KG1 (cell line): ENCODE results near the gene CARM1.
"Not testable (repeated sequence)": the region's sequence is repeated elsewhere in the genome, so short reads cannot be mapped to it uniquely, and the experiment has no call there.

ENCODE experiments used
- DNase-seq: peaks from one replicate; lab custom pipeline; 2025; lab: John Stamatoyannopoulos, UW

CARM1 gene

GRCh38 chr19:10874024-10874423, 2.7 kb downstream of the CARM1 start:
- DNase-seq = no peak

- no peak for DNase-seq
Measured at GRCh38 chr19:10876459-10877240, 5.3 kb downstream of the CARM1 start.

- DNase-seq = not testable (repeated sequence)
Measured at GRCh38 chr19:10877608-10878007, 6.3 kb downstream of the CARM1 start.

GRCh38 chr19:10878253-10878652, 6.9 kb downstream of the CARM1 start:
- no peak for DNase-seq

- no peak for DNase-seq
Measured at GRCh38 chr19:10881403-10882107, 10.2 kb downstream of the CARM1 start.

GRCh38 chr19:10882108-10882457, 10.7 kb downstream of the CARM1 start:
- DNase-seq = no peak

- no peak for DNase-seq
Measured at GRCh38 chr19:10884274-10884673, 12.9 kb downstream of the CARM1 start.

GRCh38 chr19:10885201-10886169, 14.1 kb downstream of the CARM1 start:
- DNase-seq = no peak

GRCh38 chr19:10887616-10888367, 16.4 kb downstream of the CARM1 start:
- DNase-seq = no peak

- DNase-seq = no peak
Measured at GRCh38 chr19:10888421-10888866, 17.1 kb downstream of the CARM1 start.

GRCh38 chr19:10889880-10890279, 18.5 kb downstream of the CARM1 start:
- DNase-seq = no peak

GRCh38 chr19:10891405-10892086, 20.2 kb downstream of the CARM1 start:
- no peak for DNase-seq

- no peak for DNase-seq
Measured at GRCh38 chr19:10892256-10892655, 20.9 kb downstream of the CARM1 start.

- no peak for DNase-seq
Measured at GRCh38 chr19:10894911-10895213, 23.5 kb downstream of the CARM1 start.

GRCh38 chr19:10895363-10895762, 24.0 kb downstream of the CARM1 start:
- no peak for DNase-seq

- no peak for DNase-seq
Measured at GRCh38 chr19:10895920-10896319, 24.6 kb downstream of the CARM1 start.

- DNase-seq = no peak
Measured at GRCh38 chr19:10896851-10897526, 25.6 kb downstream of the CARM1 start.

GRCh38 chr19:10898633-10899032, 27.3 kb downstream of the CARM1 start:
- DNase-seq = no peak

- DNase-seq = no peak
Measured at GRCh38 chr19:10899151-10899653, 27.8 kb downstream of the CARM1 start.

- DNase-seq = no peak
Measured at GRCh38 chr19:10907925-10908324, 36.6 kb downstream of the CARM1 start.
